ENCODE data around the gene SLC48A1.

The SLC48A1 gene

DNA sequence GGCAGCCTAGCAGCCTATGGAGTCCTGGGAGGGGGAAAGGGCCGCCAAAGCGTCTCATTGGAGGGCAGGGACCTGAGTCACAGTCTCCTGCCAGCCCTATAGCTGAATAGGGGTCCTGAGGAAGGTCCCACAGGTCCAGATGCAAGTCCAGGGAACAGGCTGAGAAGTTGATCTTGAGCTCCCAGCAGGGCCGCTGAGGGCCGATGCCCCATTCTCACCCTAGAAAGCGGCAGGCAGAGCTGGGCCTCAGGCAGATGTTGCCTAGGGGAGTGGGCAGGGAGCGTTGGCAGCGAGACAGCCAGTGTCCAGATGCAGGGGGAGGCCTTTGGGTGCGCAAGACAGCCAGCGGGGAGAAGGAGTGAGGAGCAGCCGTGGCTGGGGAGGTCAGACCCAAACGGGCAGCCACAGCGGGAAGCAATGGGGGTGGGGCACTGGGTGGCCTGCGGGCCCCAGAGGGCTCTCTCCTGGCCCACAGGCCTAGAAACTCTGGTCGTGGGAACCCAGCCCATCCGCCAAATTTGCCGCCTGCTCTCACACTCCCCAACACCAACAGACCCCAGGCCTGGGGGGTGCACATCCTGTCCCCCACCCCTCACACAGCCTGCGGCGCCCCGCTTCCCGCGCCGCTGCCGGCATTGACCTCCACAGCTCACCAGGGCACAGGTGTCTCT, 45.6 kb downstream of the SLC48A1 start:
- Histone ChIP-seq H3K27me3 (ENCODE audit: insufficient read depth, poor library complexity, severe bottlenecking) (no peaks in the 10 kb centered on the region), H3K27ac (replicated peaks) (peak overlapping the region; percentile 34; the same call in 1 of the 2 replicates), H3K4me3 (replicated peaks; ENCODE audit: insufficient read depth, low read length) (peak overlapping the region; percentile 55)
- DNase-seq (ENCODE audit: low read depth in 1 of 2, low spot score in 1 of 2) = no peak
- TF ChIP-seq, protein P1, sequence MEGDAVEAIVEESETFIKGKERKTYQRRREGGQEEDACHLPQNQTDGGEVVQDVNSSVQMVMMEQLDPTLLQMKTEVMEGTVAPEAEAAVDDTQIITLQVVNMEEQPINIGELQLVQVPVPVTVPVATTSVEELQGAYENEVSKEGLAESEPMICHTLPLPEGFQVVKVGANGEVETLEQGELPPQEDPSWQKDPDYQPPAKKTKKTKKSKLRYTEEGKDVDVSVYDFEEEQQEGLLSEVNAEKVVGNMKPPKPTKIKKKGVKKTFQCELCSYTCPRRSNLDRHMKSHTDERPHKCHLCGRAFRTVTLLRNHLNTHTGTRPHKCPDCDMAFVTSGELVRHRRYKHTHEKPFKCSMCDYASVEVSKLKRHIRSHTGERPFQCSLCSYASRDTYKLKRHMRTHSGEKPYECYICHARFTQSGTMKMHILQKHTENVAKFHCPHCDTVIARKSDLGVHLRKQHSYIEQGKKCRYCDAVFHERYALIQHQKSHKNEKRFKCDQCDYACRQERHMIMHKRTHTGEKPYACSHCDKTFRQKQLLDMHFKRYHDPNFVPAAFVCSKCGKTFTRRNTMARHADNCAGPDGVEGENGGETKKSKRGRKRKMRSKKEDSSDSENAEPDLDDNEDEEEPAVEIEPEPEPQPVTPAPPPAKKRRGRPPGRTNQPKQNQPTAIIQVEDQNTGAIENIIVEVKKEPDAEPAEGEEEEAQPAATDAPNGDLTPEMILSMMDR (IDR thresholded peaks at IDR 0.05; ENCODE audit: insufficient read depth, low read length) = no peak
- TF ChIP-seq, protein P2, sequence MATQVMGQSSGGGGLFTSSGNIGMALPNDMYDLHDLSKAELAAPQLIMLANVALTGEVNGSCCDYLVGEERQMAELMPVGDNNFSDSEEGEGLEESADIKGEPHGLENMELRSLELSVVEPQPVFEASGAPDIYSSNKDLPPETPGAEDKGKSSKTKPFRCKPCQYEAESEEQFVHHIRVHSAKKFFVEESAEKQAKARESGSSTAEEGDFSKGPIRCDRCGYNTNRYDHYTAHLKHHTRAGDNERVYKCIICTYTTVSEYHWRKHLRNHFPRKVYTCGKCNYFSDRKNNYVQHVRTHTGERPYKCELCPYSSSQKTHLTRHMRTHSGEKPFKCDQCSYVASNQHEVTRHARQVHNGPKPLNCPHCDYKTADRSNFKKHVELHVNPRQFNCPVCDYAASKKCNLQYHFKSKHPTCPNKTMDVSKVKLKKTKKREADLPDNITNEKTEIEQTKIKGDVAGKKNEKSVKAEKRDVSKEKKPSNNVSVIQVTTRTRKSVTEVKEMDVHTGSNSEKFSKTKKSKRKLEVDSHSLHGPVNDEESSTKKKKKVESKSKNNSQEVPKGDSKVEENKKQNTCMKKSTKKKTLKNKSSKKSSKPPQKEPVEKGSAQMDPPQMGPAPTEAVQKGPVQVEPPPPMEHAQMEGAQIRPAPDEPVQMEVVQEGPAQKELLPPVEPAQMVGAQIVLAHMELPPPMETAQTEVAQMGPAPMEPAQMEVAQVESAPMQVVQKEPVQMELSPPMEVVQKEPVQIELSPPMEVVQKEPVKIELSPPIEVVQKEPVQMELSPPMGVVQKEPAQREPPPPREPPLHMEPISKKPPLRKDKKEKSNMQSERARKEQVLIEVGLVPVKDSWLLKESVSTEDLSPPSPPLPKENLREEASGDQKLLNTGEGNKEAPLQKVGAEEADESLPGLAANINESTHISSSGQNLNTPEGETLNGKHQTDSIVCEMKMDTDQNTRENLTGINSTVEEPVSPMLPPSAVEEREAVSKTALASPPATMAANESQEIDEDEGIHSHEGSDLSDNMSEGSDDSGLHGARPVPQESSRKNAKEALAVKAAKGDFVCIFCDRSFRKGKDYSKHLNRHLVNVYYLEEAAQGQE (IDR thresholded peaks at IDR 0.05; ENCODE audit: insufficient replicate concordance, low read depth) = no peak
- TF ChIP-seq POLR2AphosphoS5 (IDR thresholded peaks at IDR 0.05; ENCODE audit: low read depth) (no peak), SPI1 (IDR thresholded peaks at IDR 0.05; ENCODE audit: borderline replicate concordance, low read depth) (no peak), GABPA (IDR thresholded peaks at IDR 0.05; ENCODE audit: low read depth) (no peak)

DNA sequence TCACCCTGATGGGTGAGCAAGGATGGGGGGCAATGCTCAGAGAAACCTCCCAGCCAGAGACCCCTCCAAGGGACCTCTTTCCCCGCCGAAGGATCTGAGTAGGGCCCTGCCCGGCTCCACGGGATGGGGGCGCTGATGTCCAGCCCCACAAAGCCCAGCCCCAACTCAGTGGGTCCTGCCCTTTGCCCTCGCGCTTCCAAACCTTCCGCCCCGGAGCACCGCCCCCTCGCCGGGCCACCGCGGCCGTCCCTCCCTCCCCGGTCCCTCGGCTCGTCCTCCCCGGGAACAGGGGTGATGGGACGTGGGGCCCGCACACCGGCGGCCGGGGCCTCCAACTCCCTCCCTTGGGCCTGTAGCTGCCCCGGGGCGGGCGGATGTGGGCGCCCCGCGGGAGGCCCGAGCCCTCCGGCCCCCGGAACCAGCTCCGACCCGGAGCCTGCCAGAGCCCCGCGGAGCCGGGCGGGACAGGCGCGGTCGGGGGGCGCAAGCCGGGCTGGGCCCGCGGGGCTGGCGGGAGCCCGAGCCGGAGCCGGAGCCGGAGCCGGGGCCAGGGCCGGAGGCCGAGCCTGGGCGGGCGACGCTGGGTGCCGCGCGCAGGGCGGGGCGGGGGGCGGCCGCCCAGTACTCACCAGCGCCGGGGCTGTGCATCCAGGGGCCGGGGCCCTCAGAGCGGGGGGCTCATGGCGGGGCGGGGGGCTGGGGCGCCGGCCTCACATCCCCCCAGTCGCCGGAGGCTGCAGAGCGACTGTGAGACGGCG, 46.3 kb downstream of the SLC48A1 start:
- TF ChIP-seq, protein P1 (IDR thresholded peaks at IDR 0.05; ENCODE audit: insufficient read depth, low read length) = no peak
- TF ChIP-seq SPI1 (IDR thresholded peaks at IDR 0.05; ENCODE audit: borderline replicate concordance, low read depth) = no peak
- TF ChIP-seq GABPA (IDR thresholded peaks at IDR 0.05; ENCODE audit: low read depth) = no peak
- TF ChIP-seq, protein P2 (IDR thresholded peaks at IDR 0.05; ENCODE audit: insufficient replicate concordance, low read depth) = no peak
- no peak for TF ChIP-seq POLR2AphosphoS5 (IDR thresholded peaks at IDR 0.05; ENCODE audit: low read depth)
- Histone ChIP-seq H3K27ac (replicated peaks) (peak overlapping the region; percentile 34), H3K27me3 (ENCODE audit: insufficient read depth, poor library complexity, severe bottlenecking) (no peaks in the 10 kb centered on the region), H3K4me3 (replicated peaks; ENCODE audit: insufficient read depth, low read length) (peak overlapping the region; percentile 55)
- no peak for DNase-seq (ENCODE audit: low read depth in 1 of 2, low spot score in 1 of 2)

GRCh38 chr12:47819896-47820630, 47.0 kb downstream of the SLC48A1 start, which contains the start of gene HDAC7:
TSS of gene HDAC7 (minus strand) at chr12:47819903. CDS start at chr12:47819785, 118 bp downstream.
- Histone ChIP-seq H3K27ac (replicated peaks) (peak within 1 kb of the TSS; percentile 47), H3K27me3 (ENCODE audit: insufficient read depth, poor library complexity, severe bottlenecking) (no peaks in the 10 kb centered on the region), H3K4me3 (replicated peaks; ENCODE audit: insufficient read depth, low read length) (peak within 1 kb of the TSS; percentile 55)
- TF ChIP-seq POLR2AphosphoS5 (IDR thresholded peaks at IDR 0.05; ENCODE audit: low read depth) = peak; percentile 32; the same call in 1 of the 2 replicates
- TF ChIP-seq GABPA (IDR thresholded peaks at IDR 0.05; ENCODE audit: low read depth) = no peak
- peak in 1 of 2 experiments; percentile 59 for DNase-seq (ENCODE audit: low read depth in 1 of 2, low spot score in 1 of 2)
